K562 treated with DMSO at 1 percent for 24 hours (cell line): ENCODE data around the gene PEMT. TPM values are rescaled to one million over a fixed set of nuclear protein-coding genes. Genes with fewer than 3 reads are reported as not detected.

Source experiments
- total RNA-seq: library from RNA; unstranded; fragments of 300-600 nt; gene quantifications from 2 replicates; pipeline ENCODE4 v1.2.3, GENCODE V29; 2022; ENCODE audit warnings: low read depth; ENCODE audit not compliant: insufficient read depth

Gene PEMT
- 16.0 and 18.4 TPM in 2 replicates for total RNA-seq

GRCh38 chr17:17591355-17592298 is at the start of gene PEMT:
Gene PEMT (minus strand): TSS chr17:17591708. CDS start chr17:17591626, 82 bp downstream.

DNA sequence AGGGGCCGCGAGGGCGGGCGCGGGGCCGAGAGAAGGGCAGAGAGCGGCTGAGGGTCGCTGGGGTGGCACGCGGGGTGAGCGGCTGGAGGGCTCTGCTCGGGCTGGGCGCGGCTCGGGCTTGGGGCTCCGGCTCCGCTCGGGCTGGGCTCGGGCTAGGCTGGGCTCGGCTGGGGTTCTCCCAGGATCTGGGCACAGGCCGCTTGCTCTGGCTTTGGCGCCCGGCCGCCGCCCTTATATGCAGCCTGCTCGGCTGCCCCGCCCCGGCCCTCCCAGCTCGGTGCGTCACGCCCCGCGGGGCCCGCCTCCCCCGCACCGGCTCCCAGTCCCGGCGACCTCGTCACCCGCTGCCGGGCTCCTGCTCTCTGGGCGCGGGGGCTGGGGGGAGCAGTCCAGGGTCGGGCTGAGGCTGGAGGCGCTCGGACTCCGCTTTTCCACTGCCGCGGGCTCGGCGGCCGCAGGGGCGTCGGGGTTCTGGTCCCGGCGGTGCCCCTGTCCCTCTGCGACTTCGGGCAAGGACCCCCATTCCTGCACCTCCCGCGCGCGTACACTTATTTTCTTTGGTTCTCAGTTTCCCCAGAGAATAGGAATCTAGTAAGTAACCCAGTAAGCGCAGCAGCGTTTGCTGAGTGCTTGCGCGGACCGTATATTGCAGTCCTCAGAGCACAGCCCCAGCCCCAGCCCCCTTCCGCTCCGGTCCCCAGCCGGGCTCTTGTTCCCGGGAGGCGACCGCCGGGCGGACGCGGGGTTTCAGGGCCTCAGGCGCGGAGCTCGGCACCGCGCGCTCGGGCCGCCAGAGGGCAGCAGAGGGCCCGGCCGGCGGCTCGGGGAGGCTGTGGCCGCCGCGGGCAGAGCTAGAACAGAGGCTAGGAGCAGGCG is 95.1 kb downstream of the PEMT start, which contains the start of gene RASD1:
TSS of gene RASD1 (minus strand) at position 207 of the 876 bp plus-strand sequence. CDS start 214 bp downstream, outside the sequence.

GRCh38 chr17:17476865-17477467 is 114.5 kb downstream of the PEMT start, which contains the start of gene MED9:
Gene MED9 (plus strand): TSS chr17:17477000. CDS start chr17:17477042, 42 bp downstream.

Other genes starting within 250 kb of the PEMT start
- 11.3 and 12.6 TPM in 2 replicates for gene MED9, start 114.7 kb downstream of the PEMT start, total RNA-seq
- gene RASD1, start 95.3 kb downstream of the PEMT start, total RNA-seq: 0.76 and 0.93 TPM in 2 replicates
- gene RAI1, start 89.8 kb upstream of the PEMT start, total RNA-seq: 13.4 and 14.0 TPM in 2 replicates
- gene SREBF1, start 245.3 kb upstream of the PEMT start, total RNA-seq: 152 and 156 TPM in 2 replicates